Raji (cell line): ENCODE measurements around the gene ABCG4.
A peak's percentile ranks its signal among the peaks of the same experiment; 100 is the strongest.

Experiments
- POLR2A ChIP-seq: IDR thresholded peaks from 2 replicates; pipeline ENCODE4 v1.6.1; 2011; ENCODE audit warnings: low read depth, low read length, control low read depth; ENCODE audit not compliant: insufficient read depth

The ABCG4 gene

GRCh38 chr11:119166368-119167076 lies 17.7 kb downstream of the ABCG4 start:
- TF ChIP-seq POLR2A, result no peak

DNA sequence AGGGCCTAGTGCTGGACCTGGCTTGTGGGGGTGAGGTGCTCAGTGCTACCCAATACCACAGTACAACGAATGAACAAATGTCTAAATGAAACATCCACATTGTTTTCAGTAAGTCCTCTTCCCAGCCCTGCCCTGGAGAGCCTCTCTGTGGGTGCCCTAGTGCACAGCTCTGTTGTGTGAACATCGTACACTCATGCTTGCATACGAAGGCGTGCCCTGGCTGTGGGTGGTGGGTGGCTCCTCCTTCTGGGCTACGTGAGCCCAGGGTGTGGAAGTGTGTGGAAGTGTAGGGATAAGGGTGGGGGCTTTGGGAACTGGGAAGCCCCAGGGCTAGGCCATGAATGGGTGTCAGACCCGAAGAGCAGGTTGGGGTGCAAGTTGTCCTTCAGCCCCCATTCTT lies 19.1 kb downstream of the ABCG4 start:
- no peak for TF ChIP-seq POLR2A

GRCh38 chr11:119168471-119169281 lies 19.8 kb downstream of the ABCG4 start, which contains the start of gene NLRX1:
Gene NLRX1, plus strand, starts transcription at chr11:119168725. Its CDS starts 2,679 bp downstream, at chr11:119171404.
- TF ChIP-seq POLR2A, result peak; percentile 80

DNA sequence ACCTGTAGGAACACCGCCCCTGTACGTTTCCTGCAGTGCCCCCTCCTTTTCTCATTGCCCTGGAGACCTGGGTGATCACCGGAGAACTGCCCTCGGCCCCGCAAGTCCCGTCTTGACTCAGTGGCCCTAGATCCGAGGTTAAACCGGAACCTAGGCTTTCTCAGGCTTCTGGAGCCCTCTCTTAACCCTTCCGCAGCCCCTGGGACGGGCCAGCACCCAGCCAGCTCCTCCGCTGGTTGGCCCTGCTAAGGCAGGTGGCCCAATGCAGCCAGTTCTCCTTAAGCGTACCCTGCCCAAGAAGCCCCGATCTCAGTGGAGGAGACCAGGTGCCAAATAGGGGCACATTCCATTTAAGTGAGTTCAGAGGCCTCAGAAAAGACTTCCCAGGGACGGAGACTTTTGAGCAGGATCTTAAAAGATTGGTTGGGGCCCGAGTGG lies 20.4 kb downstream of the ABCG4 start:
- TF ChIP-seq POLR2A, result no peak

DNA sequence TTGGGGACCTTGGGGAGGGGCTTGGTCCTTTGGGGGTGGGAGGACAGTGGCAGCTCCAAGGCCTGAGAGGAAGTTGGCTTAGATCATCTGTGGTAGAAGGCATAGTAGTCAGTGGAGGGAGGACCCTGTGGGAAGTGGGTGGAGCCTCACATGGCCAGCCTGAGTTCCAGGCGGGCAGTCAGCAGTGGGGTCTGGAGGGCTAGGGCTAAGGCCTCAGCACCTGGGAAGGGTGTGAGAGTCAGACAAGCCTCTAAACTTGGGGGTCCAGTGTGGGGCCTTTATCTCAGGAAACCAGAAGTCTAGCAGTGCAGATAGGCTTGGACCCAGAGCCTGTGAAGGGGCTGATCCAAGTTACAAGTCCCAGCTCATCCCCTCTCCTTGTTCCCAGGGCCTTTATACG lies 23.7 kb downstream of the ABCG4 start:
- TF ChIP-seq POLR2A, result no peak

DNA sequence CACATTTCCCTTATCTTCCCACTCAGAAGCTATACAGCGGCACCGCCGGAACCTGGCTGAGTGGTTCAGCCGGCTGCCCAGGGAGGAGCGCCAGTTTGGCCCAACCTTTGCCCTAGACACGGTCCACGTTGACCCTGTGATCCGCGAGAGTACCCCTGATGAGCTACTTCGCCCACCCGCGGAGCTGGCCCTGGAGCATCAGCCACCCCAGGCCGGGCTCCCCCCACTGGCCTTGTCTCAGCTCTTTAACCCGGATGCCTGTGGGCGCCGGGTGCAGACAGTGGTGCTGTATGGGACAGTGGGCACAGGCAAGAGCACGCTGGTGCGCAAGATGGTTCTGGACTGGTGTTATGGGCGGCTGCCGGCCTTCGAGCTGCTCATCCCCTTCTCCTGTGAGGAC lies 24.6 kb downstream of the ABCG4 start:
- TF ChIP-seq POLR2A, result no peak

DNA sequence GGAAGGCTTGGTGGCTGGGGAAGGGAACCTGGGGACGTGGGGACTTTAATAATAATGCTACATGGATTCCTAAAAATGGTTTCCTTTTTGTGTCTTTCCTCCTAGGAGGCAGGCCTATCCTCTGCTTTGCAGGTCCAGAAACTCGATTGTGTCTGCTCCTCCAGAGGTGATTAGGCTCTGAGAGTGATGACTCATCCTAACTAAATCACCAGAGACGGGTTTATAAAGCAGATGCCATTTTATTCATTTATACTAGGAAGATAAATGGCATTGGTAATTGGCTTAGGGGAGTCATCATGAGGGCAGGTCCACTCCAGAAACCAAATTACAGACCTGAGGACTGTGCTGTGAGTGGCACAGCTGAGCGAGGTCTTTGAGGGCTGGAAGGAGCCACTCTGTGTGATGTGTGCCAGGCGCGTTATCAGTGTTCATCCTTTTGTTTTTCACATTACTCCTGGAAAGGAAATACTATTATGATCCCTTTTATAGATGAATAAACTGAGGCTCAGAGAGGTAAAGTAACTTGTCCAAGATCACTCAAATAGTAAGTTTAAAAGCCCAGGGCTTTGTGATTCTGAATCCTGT lies 26.7 kb downstream of the ABCG4 start:
- TF ChIP-seq POLR2A, result no peak

DNA sequence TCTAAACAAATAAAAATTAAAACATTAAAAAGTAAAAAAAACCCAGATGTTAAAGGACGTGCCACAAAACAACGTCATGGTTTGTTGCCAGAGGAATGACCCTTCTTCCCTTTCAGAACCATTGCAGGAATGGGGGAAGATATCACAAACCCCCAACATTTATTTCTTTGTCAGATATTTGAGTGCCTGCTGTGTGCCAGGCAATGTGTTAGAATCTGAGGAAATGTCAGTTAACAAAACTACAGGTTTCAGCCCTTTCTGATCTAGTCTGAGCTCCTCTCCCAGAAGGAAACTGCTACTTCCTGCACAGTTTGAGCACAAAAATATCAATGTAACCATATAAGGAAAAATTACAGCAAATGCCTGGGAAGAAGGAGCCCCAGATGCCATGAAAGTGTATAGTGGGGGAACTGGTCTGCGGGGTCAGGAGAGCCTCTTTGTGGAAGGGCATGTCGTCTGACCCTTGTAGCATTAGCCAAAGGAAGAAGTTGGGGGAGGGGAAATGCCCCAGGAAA lies 29.4 kb downstream of the ABCG4 start:
- TF ChIP-seq POLR2A, result no peak

- TF ChIP-seq POLR2A, result no peak
Observed at GRCh38 chr11:119179342-119179741, 30.5 kb downstream of the ABCG4 start.

GRCh38 chr11:119179983-119180382 lies 31.1 kb downstream of the ABCG4 start:
- no peak for TF ChIP-seq POLR2A

DNA sequence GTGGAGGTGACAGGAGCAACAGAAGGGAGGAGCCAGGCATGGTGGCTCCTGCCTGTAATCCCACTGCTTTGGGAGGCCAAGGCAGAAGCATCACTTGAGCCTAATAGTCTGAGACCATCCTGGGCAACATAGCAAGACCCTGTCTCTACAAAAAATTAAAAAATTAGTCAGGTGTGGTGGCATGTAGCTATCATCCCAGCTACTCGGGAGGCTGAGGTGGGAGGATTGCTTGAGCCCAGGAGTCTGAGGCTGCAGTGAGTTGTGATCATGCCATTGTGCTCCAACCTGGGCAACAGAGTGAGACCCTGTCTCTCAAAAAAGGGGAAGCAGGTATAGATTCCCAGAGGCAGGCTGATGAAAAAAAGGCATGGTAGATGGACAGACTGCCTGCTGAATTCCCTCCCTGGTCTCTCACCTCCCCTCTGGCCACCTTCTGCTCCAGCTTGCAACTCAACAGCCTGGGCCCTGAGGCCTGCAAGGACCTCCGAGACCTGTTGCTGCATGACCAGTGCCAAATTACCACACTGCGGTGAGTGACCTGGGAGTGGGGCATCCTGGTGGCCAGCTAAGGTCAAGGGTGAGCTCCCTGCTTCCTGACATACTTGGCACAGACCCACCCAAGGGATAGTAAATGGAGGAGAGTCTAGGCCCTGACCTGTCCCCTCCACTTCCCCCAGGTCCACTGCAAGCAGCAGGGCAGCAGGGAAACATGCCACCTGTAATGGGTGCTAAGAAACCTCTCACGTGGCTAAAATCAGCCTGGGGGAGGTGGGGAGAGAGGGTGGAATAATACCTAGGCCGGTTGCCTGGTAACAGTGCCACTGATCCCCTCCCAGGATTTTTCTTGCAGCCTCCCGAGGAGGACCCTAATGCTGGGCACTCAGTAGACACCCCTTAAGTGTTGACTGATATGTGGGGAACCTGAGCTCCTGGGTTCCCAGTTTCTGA lies 32.2 kb downstream of the ABCG4 start:
- no peak for TF ChIP-seq POLR2A

DNA sequence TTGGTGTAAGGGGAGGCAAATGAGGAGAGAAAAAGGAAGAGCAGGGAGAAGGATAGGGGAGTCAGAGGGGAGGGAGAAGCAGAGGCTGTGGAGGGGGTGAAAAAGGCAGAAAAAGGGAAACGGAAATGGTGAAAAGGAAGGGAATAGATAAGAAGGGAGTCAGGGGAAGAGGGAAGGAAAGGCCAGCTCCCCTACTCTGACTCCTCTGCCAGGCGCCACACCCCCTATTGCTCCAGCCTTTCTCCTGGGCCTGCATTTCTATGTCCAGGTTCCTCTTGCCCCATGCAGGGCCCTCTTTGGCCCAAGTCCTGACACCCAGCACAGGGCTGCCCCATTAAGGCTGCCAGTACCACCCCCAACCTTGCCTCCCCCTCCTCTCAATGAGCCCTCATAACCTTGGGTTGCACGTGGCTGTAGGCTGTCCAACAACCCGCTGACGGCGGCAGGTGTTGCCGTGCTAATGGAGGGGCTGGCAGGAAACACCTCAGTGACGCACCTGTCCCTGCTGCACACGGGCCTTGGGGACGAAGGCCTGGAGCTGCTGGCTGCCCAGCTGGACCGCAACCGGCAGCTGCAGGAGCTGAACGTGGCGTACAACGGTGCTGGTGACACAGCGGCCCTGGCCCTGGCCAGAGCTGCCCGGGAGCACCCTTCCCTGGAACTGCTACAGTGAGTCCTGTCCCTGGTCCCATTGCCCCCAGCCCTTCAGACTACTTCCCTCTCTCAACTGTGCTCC lies 33.0 kb downstream of the ABCG4 start:
- TF ChIP-seq POLR2A, result no peak

DNA sequence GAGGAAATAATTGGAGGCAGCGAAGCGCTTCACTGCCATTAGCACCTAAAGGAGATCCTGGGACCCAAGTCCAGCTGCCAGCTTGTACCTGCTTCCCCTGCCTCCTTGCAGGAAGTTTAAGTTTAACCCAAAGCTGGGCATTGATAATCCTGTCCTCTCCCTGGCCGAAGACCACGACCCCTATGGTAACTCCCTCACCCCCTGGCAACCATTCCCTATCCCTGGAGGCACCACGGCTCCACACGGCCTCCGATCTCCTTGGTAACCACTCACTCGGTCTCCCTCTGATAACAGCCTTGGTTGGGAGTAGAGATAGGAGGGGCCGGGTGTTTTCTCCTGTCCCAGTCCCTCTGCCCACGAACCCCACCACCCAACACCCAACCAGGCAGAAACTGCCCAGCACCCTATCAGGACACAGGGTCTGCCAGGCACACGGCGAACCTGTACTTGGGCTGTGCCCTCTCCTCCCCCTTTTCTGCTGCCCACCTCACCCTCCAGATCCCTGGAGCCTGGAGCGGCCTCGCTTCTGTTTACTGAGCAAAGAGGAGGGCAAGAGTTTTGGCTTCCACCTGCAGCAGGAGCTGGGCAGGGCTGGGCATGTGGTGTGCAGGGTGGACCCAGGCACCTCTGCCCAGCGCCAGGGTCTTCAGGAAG lies 37.3 kb downstream of the ABCG4 start:
- TF ChIP-seq POLR2A, result no peak
